ENCODE measurements around the gene KRTAP10-12. TPM values are rescaled to one million over a fixed set of nuclear protein-coding genes. Genes with fewer than 3 reads are reported as not detected.

The KRTAP10-12 gene
- total and polyA plus RNA-seq, 2 of the 13 experiments (the other 11 are each of a cell fraction or from before 2014, with no cell fraction given): not detected

- Histone ChIP-seq H3K9ac (ENCODE audit: insufficient read depth, low read depth, low read length) (no peak overlapping the region), H3K9me3 (ENCODE audit: low read length) (peaks cover 4% of the 10 kb centered on the region; the same call in 1 of the 2 replicates), H3K4me2 (ENCODE audit: low read depth, low read length) (no peak overlapping the region), H3K4me1 (ENCODE audit: insufficient read depth, low read length) (no peaks in the 10 kb centered on the region), H2AFZ (ENCODE audit: low read length) (no peak overlapping the region), H3K27ac (ENCODE audit: extremely low read length, insufficient read depth, low read length) (no peak overlapping the region), H3K36me3 (replicated peaks in 1 of 2; ENCODE audit: control insufficient read depth in 1 of 2, insufficient read depth in 2 of 2, low read length in 2 of 2) (no peaks in the 10 kb centered on the region), H3K79me2 (ENCODE audit: insufficient read depth, low read length) (no peaks in the 10 kb centered on the region), H3K27me3 (ENCODE audit: control insufficient read depth in 1 of 2, insufficient read depth in 2 of 2, low read length in 2 of 2) (peaks cover 3 to 28% of the 10 kb centered on the region in 2 experiments; a peak in 3 of 5 replicates), H3K4me3 (replicated peaks in 1 of 3; ENCODE audit: insufficient read depth in 1 of 3, low read depth in 2 of 3, low read length in 3 of 3) (no peak overlapping the region), H4K20me1 (ENCODE audit: insufficient read depth, low read length) (no peaks in the 10 kb centered on the region)
- in situ Hi-C loops (cut with HindIII; ENCODE audit: extremely low pct_ligation_motif_present, low pct_unique_long_range_greater_than_20kb) (no loop called here), intact Hi-C loops (cut with micrococcal nuclease; ENCODE audit: unreplicated experiment) (no loop called here)
- WGBS (ENCODE audit: low lambda C conversion rate): 50% methylated on average over 9 of the region's 14 CpGs
- no TSS peak for BruUV-seq (replicated peaks)
- ChIA-PET CTCF (ENCODE audit: low intra/inter-chr PET ratio, low total read pairs) (no interaction called here), POLR2A (no interaction called here)
- DNase-seq (ENCODE audit: low spot score): no peak
- no peak for FAIRE-seq
- no peak for ATAC-seq
- peak; percentile 41 for TF ChIP-seq RARA (CRISPR knock-in tag; IDR thresholded peaks at IDR 0.05)
- no peak for TF ChIP-seq ZNF724P (CRISPR knock-in tag; IDR thresholded peaks at IDR 0.05; ENCODE audit: borderline replicate concordance)
- no peak for TF ChIP-seq PCBP1 (IDR thresholded peaks at IDR 0.05; ENCODE audit: borderline replicate concordance, low read depth, low read length)
- no peak for TF ChIP-seq TEAD2 (CRISPR knock-in tag; IDR thresholded peaks at IDR 0.05)
- TF ChIP-seq BHLHE40 (IDR thresholded peaks at IDR 0.05; ENCODE audit: low read length): peak; percentile 86
- TF ChIP-seq ARID4A (CRISPR knock-in tag; IDR thresholded peaks at IDR 0.05; ENCODE audit: borderline replicate concordance): no peak
- peak; percentile 53 for TF ChIP-seq TFDP2 (CRISPR knock-in tag; IDR thresholded peaks at IDR 0.05)
- peak; percentile 53 for TF ChIP-seq ZNF687 (CRISPR knock-in tag; IDR thresholded peaks at IDR 0.05)
- TF ChIP-seq SALL1 (CRISPR knock-in tag; IDR thresholded peaks at IDR 0.05): peak; percentile 57; the same call in 1 of the 2 replicates
- peak; percentile 44; the same call in 1 of the 2 replicates for TF ChIP-seq ZNF563 (CRISPR knock-in tag; IDR thresholded peaks at IDR 0.05)
- peak; percentile 58; the same call in 1 of the 2 replicates for TF ChIP-seq TFDP1 (CRISPR knock-in tag; IDR thresholded peaks at IDR 0.05; ENCODE audit: borderline replicate concordance)
- no peak for TF ChIP-seq MAZ (IDR thresholded peaks at IDR 0.05; ENCODE audit: borderline replicate concordance, low read depth, low read length)
- TF ChIP-seq MAZ (CRISPR knock-in tag; IDR thresholded peaks at IDR 0.05; ENCODE audit: low read depth): 0 out of 2 replicates have a peak, but pooled peaks have one; percentile 29
- TF ChIP-seq KLF13 (CRISPR knock-in tag; IDR thresholded peaks at IDR 0.05): no peak
Measured at GRCh38 chr21:44653123-44653522, 43.8 kb upstream of the KRTAP10-12 start.
